Glomerular visceral epithelial cell (primary cell): ENCODE data around the gene MBD6.
A peak's percentile ranks its signal among the peaks of the same experiment; 100 is the strongest.

Experiments
- DNase-seq: peaks from one replicate; pipeline ENCODE4 v3.0.0-alpha.2; 2016; ENCODE audit errors: extremely low spot score

The MBD6 gene

GRCh38 chr12:57522011-57522886, at the start of gene MBD6:
MBD6 (plus strand) TSS chr12:57522824; CDS start chr12:57524304, 1,480 bp downstream.
- DNase-seq: peak; percentile 94

- no peak for DNase-seq
These were observed 49.2 kb upstream of the MBD6 start for GRCh38 chr12:57473392-57473791.

GRCh38 chr12:57473886-57474285, 48.7 kb upstream of the MBD6 start:
- no peak for DNase-seq

GRCh38 chr12:57474430-57474829, 48.2 kb upstream of the MBD6 start:
- DNase-seq: peak; percentile 26

GRCh38 chr12:57474862-57475261, 47.8 kb upstream of the MBD6 start:
- no peak for DNase-seq

GRCh38 chr12:57475271-57476161, 47.1 kb upstream of the MBD6 start:
- peak; percentile 23 for DNase-seq

- DNase-seq: no peak
These were observed 46.2 kb upstream of the MBD6 start for GRCh38 chr12:57476162-57476992.

- DNase-seq: no peak
These were observed 45.5 kb upstream of the MBD6 start for GRCh38 chr12:57476993-57477709.

GRCh38 chr12:57477710-57478681, 44.6 kb upstream of the MBD6 start:
- DNase-seq: no peak

- no peak for DNase-seq
These were observed 43.6 kb upstream of the MBD6 start for GRCh38 chr12:57479043-57479375.

- no peak for DNase-seq
These were observed 43.1 kb upstream of the MBD6 start, which contains the start of gene ARHGAP9 for GRCh38 chr12:57479376-57480115. ARHGAP9 (minus strand) TSS chr12:57479866; CDS start chr12:57479406, 460 bp downstream.

GRCh38 chr12:57481671-57482070, 41.0 kb upstream of the MBD6 start:
- DNase-seq: no peak

GRCh38 chr12:57483466-57483865, 39.2 kb upstream of the MBD6 start:
- peak; percentile 74 for DNase-seq

- DNase-seq: no peak
These were observed 36.9 kb upstream of the MBD6 start for GRCh38 chr12:57485695-57486094.

GRCh38 chr12:57487055-57487596, 35.5 kb upstream of the MBD6 start:
- DNase-seq: no peak

- peak; percentile 93 for DNase-seq
These were observed 34.8 kb upstream of the MBD6 start, which contains the start of gene MARS1 for GRCh38 chr12:57487597-57488401. MARS1 (plus strand) TSS chr12:57488068; CDS start chr12:57488091, 23 bp downstream.

- no peak for DNase-seq
These were observed 34.0 kb upstream of the MBD6 start for GRCh38 chr12:57488402-57489156.
